Activated T-helper 2 cell treated with anti-CD3 and anti-CD28 coated beads, Interferon-gamma antibody, Interleukin-2, Interleukin-4, amounts not matched to agents 10 μg/mL and 5 μg/mL and 100 μg/mL, durations not matched to agents 14 hours and 24 hours and 36 hours (primary cell): ENCODE data around the gene ZIC1. TPM values are rescaled to one million over a fixed set of nuclear protein-coding genes. Genes with fewer than 3 reads are reported as not detected.

Source experiments
- DNase-seq: peaks from one replicate; pipeline ENCODE4 v3.0.0; 2021; ENCODE audit warnings: low spot score
- H3K27ac Mint-ChIP-seq: one replicate; pipeline ENCODE4 v1.8.0; 2021; ENCODE audit warnings: mixed read lengths
- H3K27me3 Mint-ChIP-seq: one replicate; pipeline ENCODE4 v1.8.0; 2021; ENCODE audit warnings: low read depth, mixed read lengths
- H3K36me3 Mint-ChIP-seq: one replicate; pipeline ENCODE4 v1.8.0; 2021; ENCODE audit warnings: low read depth, mixed read lengths
- H3K4me1 Mint-ChIP-seq: one replicate; pipeline ENCODE4 v1.8.0; 2021; ENCODE audit warnings: low read depth, mixed read lengths
- H3K4me3 Mint-ChIP-seq: one replicate; pipeline ENCODE4 v1.8.0; 2021; ENCODE audit warnings: low read depth, mild to moderate bottlenecking, moderate library complexity, mixed read lengths
- H3K9me3 Mint-ChIP-seq: one replicate; pipeline ENCODE4 v1.8.0; 2021; ENCODE audit warnings: mixed read lengths
- intact Hi-C: fragments of 100-400 bp; cut with micrococcal nuclease; formaldehyde crosslinking; loops from one replicate; pipeline ENCODE4 v1.15.1; 2023
- total RNA-seq: library from RNA; stranded (reverse); gene quantifications from 2 replicates; pipeline ENCODE4 v1.2.3, GENCODE V29; 2022

The ZIC1 gene
- total RNA-seq, 1 donor from 2014 or later: not detected

- H3K4me1 Mint-ChIP-seq: no peaks in the 10 kb centered on the region
- H3K27ac Mint-ChIP-seq: no peak overlapping the region
- no peaks in the 10 kb centered on the region for H3K36me3 Mint-ChIP-seq
- no peaks in the 10 kb centered on the region for H3K9me3 Mint-ChIP-seq
- no peak overlapping the region for H3K4me3 Mint-ChIP-seq
- DNase-seq: no peak
- intact Hi-C loops: no loop called here
- H3K27me3 Mint-ChIP-seq: peaks cover 61% of the 10 kb centered on the region
Measured at GRCh38 chr3:147370349-147370748, 38.8 kb upstream of the ZIC1 start.

GRCh38 chr3:147371140-147371539 is 38.0 kb upstream of the ZIC1 start:
- peaks cover 62% of the 10 kb centered on the region for H3K27me3 Mint-ChIP-seq
- no peaks in the 10 kb centered on the region for H3K36me3 Mint-ChIP-seq
- H3K4me1 Mint-ChIP-seq: no peaks in the 10 kb centered on the region
- intact Hi-C loops: no loop called here
- no peak overlapping the region for H3K27ac Mint-ChIP-seq
- no peaks in the 10 kb centered on the region for H3K9me3 Mint-ChIP-seq
- no peak overlapping the region for H3K4me3 Mint-ChIP-seq
- DNase-seq: no peak

GRCh38 chr3:147371771-147372340 is 37.3 kb upstream of the ZIC1 start:
- peaks cover 62% of the 10 kb centered on the region for H3K27me3 Mint-ChIP-seq
- H3K9me3 Mint-ChIP-seq: no peaks in the 10 kb centered on the region
- no peak for DNase-seq
- H3K4me1 Mint-ChIP-seq: no peaks in the 10 kb centered on the region
- intact Hi-C loops: loop anchor here (2.0 kb wide), 1 partner anchor 17 kb away; no protein-coding TSS in a partner anchor
- H3K4me3 Mint-ChIP-seq: no peak overlapping the region
- H3K36me3 Mint-ChIP-seq: no peaks in the 10 kb centered on the region
- no peak overlapping the region for H3K27ac Mint-ChIP-seq

GRCh38 chr3:147372525-147373027 is 36.6 kb upstream of the ZIC1 start:
- no peak for DNase-seq
- H3K4me1 Mint-ChIP-seq: no peaks in the 10 kb centered on the region
- H3K27ac Mint-ChIP-seq: no peak overlapping the region
- no peaks in the 10 kb centered on the region for H3K9me3 Mint-ChIP-seq
- no peaks in the 10 kb centered on the region for H3K36me3 Mint-ChIP-seq
- H3K4me3 Mint-ChIP-seq: no peak overlapping the region
- intact Hi-C loops: loop anchor here (2.0 kb wide), 1 partner anchor 16 kb away; no protein-coding TSS in a partner anchor
- H3K27me3 Mint-ChIP-seq: peaks cover 68% of the 10 kb centered on the region

- intact Hi-C loops: loop anchor here (2.0 kb wide), 1 partner anchor 16 kb away; no protein-coding TSS in a partner anchor
- H3K27ac Mint-ChIP-seq: no peak overlapping the region
- no peaks in the 10 kb centered on the region for H3K9me3 Mint-ChIP-seq
- no peaks in the 10 kb centered on the region for H3K36me3 Mint-ChIP-seq
- no peak for DNase-seq
- H3K4me3 Mint-ChIP-seq: no peak overlapping the region
- H3K4me1 Mint-ChIP-seq: no peaks in the 10 kb centered on the region
- H3K27me3 Mint-ChIP-seq: peaks cover 69% of the 10 kb centered on the region
Measured at GRCh38 chr3:147373301-147373700, 35.9 kb upstream of the ZIC1 start.

- intact Hi-C loops: loop anchor here (5.0 kb wide), 1 partner anchor 35 kb away; no protein-coding TSS in a partner anchor
- Mint-ChIP-seq H3K9me3 (no peaks in the 10 kb centered on the region), H3K4me3 (no peak overlapping the region), H3K27ac (no peak overlapping the region), H3K4me1 (no peaks in the 10 kb centered on the region), H3K36me3 (no peaks in the 10 kb centered on the region), H3K27me3 (peaks cover 63% of the 10 kb centered on the region)
- no peak for DNase-seq
Measured at GRCh38 chr3:147377412-147378367, 31.5 kb upstream of the ZIC1 start.

- Mint-ChIP-seq H3K4me1 (no peaks in the 10 kb centered on the region), H3K27me3 (peaks cover 65% of the 10 kb centered on the region), H3K4me3 (no peak overlapping the region), H3K27ac (no peak overlapping the region), H3K9me3 (no peaks in the 10 kb centered on the region), H3K36me3 (no peaks in the 10 kb centered on the region)
- intact Hi-C loops: loop anchor here (5.0 kb wide), 1 partner anchor 33 kb away; no protein-coding TSS in a partner anchor
- no peak for DNase-seq
Measured at GRCh38 chr3:147379651-147380050, 29.5 kb upstream of the ZIC1 start.

- H3K4me1 Mint-ChIP-seq: no peaks in the 10 kb centered on the region
- DNase-seq: no peak
- no peaks in the 10 kb centered on the region for H3K9me3 Mint-ChIP-seq
- intact Hi-C loops: no loop called here
- no peaks in the 10 kb centered on the region for H3K36me3 Mint-ChIP-seq
- no peak overlapping the region for H3K27ac Mint-ChIP-seq
- no peak overlapping the region for H3K4me3 Mint-ChIP-seq
- H3K27me3 Mint-ChIP-seq: peaks cover 71% of the 10 kb centered on the region
Measured at GRCh38 chr3:147380387-147380951, 28.7 kb upstream of the ZIC1 start.

- DNase-seq: no peak
- H3K36me3 Mint-ChIP-seq: no peaks in the 10 kb centered on the region
- no peaks in the 10 kb centered on the region for H3K4me1 Mint-ChIP-seq
- no peak overlapping the region for H3K4me3 Mint-ChIP-seq
- no peaks in the 10 kb centered on the region for H3K9me3 Mint-ChIP-seq
- intact Hi-C loops: no loop called here
- peaks cover 76% of the 10 kb centered on the region for H3K27me3 Mint-ChIP-seq
- H3K27ac Mint-ChIP-seq: no peak overlapping the region
Measured at GRCh38 chr3:147380977-147381376, 28.2 kb upstream of the ZIC1 start.

GRCh38 chr3:147381596-147381995 is 27.6 kb upstream of the ZIC1 start:
- Mint-ChIP-seq H3K4me1 (no peaks in the 10 kb centered on the region), H3K4me3 (no peak overlapping the region), H3K27me3 (peaks cover 79% of the 10 kb centered on the region), H3K9me3 (no peaks in the 10 kb centered on the region), H3K27ac (no peak overlapping the region), H3K36me3 (no peaks in the 10 kb centered on the region)
- intact Hi-C loops: no loop called here
- DNase-seq: no peak

GRCh38 chr3:147383617-147384016 is 25.5 kb upstream of the ZIC1 start:
- no peaks in the 10 kb centered on the region for H3K36me3 Mint-ChIP-seq
- no peak for DNase-seq
- no peaks in the 10 kb centered on the region for H3K4me1 Mint-ChIP-seq
- peaks cover 81% of the 10 kb centered on the region for H3K27me3 Mint-ChIP-seq
- no peak overlapping the region for H3K27ac Mint-ChIP-seq
- no peaks in the 10 kb centered on the region for H3K9me3 Mint-ChIP-seq
- intact Hi-C loops: no loop called here
- no peak overlapping the region for H3K4me3 Mint-ChIP-seq

- no peaks in the 10 kb centered on the region for H3K36me3 Mint-ChIP-seq
- no peak overlapping the region for H3K4me3 Mint-ChIP-seq
- no peaks in the 10 kb centered on the region for H3K4me1 Mint-ChIP-seq
- DNase-seq: no peak
- intact Hi-C loops: no loop called here
- peaks cover 81% of the 10 kb centered on the region for H3K27me3 Mint-ChIP-seq
- no peak overlapping the region for H3K27ac Mint-ChIP-seq
- no peaks in the 10 kb centered on the region for H3K9me3 Mint-ChIP-seq
Measured at GRCh38 chr3:147384210-147385058, 24.7 kb upstream of the ZIC1 start.
